ENCODE measurements around the gene RIMKLB. TPM values are rescaled to one million over a fixed set of nuclear protein-coding genes. Genes with fewer than 3 reads are reported as not detected.

Gene RIMKLB
- total and polyA plus RNA-seq, 2 of the 8 experiments (the other 6 are each of a cell fraction or from before 2014, with no cell fraction given) = 37.8 to 78.2 TPM

GRCh38 chr12:8665759-8666158, 32.0 kb upstream of the RIMKLB start:
- no peak overlapping the region for H3K18ac ChIP-seq (ENCODE audit: extremely low read depth, low read length)
- no peaks in the 10 kb centered on the region for H3K23me2 ChIP-seq (ENCODE audit: low read depth, low read length)
- no peak overlapping the region for H2BK12ac ChIP-seq (ENCODE audit: low read depth, low read length)
- H3K14ac ChIP-seq (ENCODE audit: insufficient read length) = no peak overlapping the region
- H3K4me1 ChIP-seq (replicated peaks in 1 of 4; ENCODE audit: control insufficient read depth in 3 of 4, insufficient read depth in 4 of 4, low read length in 3 of 4) = no peaks in the 10 kb centered on the region; a peak in 1 of 7 replicates
- no peak for TF ChIP-seq TBP (IDR thresholded peaks at IDR 0.05; ENCODE audit: low read depth, low read length)
- TF ChIP-seq ASH2L (IDR thresholded peaks at IDR 0.05; ENCODE audit: low read length) = no peak
- TF ChIP-seq CBX5 (IDR thresholded peaks at IDR 0.05; ENCODE audit: low read depth, low read length) = no peak
- no peak for TF ChIP-seq SAP30 (IDR thresholded peaks at IDR 0.05; ENCODE audit: insufficient read depth, insufficient replicate concordance, low read length)
- no peak for TF ChIP-seq RNF2 (IDR thresholded peaks at IDR 0.05; ENCODE audit: borderline replicate concordance, low read depth, low read length, missing control alignments, poor library complexity, severe bottlenecking)
- TF ChIP-seq SIX5 (IDR thresholded peaks at IDR 0.05; ENCODE audit: low read depth, low read length) = no peak
- no peak for TF ChIP-seq BCL11A (IDR thresholded peaks at IDR 0.05; ENCODE audit: low read depth in 2 of 2, low read length in 2 of 2)
- no peak for TF ChIP-seq NRF1 (IDR thresholded peaks at IDR 0.05; ENCODE audit: low read depth, low read length)
- no peak for FAIRE-seq
- H3K4me3 ChIP-seq (ENCODE audit: extremely low read depth in 1 of 4, insufficient read depth in 2 of 4, low read depth in 3 of 4, low read length in 4 of 4) = no peak overlapping the region
- H3K79me2 ChIP-seq (ENCODE audit: control insufficient read depth in 1 of 2, insufficient read depth in 2 of 2, low read length in 2 of 2) = no peaks in the 10 kb centered on the region
- H3K9me3 ChIP-seq (ENCODE audit: insufficient read depth in 2 of 2, low read depth in 1 of 2, low read length in 1 of 2) = peaks cover 0 to 5% of the 10 kb centered on the region in 2 experiments; a peak in 1 of 4 replicates
- H4K8ac ChIP-seq (ENCODE audit: extremely low read depth, insufficient read depth, low read length) = no peak overlapping the region
- H2AK5ac ChIP-seq (ENCODE audit: low read depth, low read length) = no peak overlapping the region
- no peak overlapping the region; the same call in 1 of the 2 replicates for H2BK15ac ChIP-seq (ENCODE audit: low read length)
- H2BK120ac ChIP-seq (replicated peaks; ENCODE audit: low read depth, low read length) = no peak overlapping the region
- H4K91ac ChIP-seq (replicated peaks; ENCODE audit: insufficient read length, low read length) = no peak overlapping the region
- no peak overlapping the region for H3K27ac ChIP-seq (ENCODE audit: low read depth, low read length)
- no peaks in the 10 kb centered on the region for H3K36me3 ChIP-seq (ENCODE audit: control insufficient read depth in 2 of 4, insufficient read depth in 4 of 4, low read length in 3 of 4)
- POLR2A ChIA-PET (ENCODE audit: partially characterized antibody) = interaction anchor here (0.9 kb wide), 1 partner anchor 12 kb away, joined by 3 read pairs; no protein-coding TSS in a partner anchor
- no peak overlapping the region for H3K56ac ChIP-seq (replicated peaks; ENCODE audit: insufficient read length, low read depth, low read length)
- H3K27me3 ChIP-seq (replicated peaks in 1 of 4; ENCODE audit: control insufficient read depth in 3 of 4, extremely low read depth in 1 of 4, insufficient read depth in 3 of 4, low read length in 3 of 4) = no peaks in the 10 kb centered on the region
- H3K79me1 ChIP-seq (ENCODE audit: low read depth, low read length) = no peaks in the 10 kb centered on the region
- H3K23ac ChIP-seq (ENCODE audit: insufficient read length) = no peak overlapping the region
- no peak overlapping the region for H4K5ac ChIP-seq (ENCODE audit: insufficient read length, low read depth, low read length)
- no peak for DNase-seq (ENCODE audit: low read depth in 1 of 2, low spot score in 2 of 2)
- no peaks in the 10 kb centered on the region for H4K20me1 ChIP-seq (replicated peaks in 1 of 2; ENCODE audit: control insufficient read depth in 1 of 2, insufficient read depth in 2 of 2, low read length in 2 of 2)
- no peak overlapping the region for H3K9ac ChIP-seq (replicated peaks in 1 of 4; ENCODE audit: extremely low read depth in 1 of 4, low read depth in 3 of 4, low read length in 3 of 4)
- 85% methylated on average over 4 of the region's 4 CpGs; no CpG with 5 or more reads in 1 of the 2 experiments for WGBS, 2 experiments (ENCODE audit: extremely low coverage in 1 of 2, insufficient coverage in 1 of 2, insufficient read length in 1 of 2, insufficient replicate concordance in 2 of 2, low coverage in 1 of 2, low lambda C conversion rate in 2 of 2, missing lambda C conversion rate in 1 of 2)
- no peak overlapping the region for H3K4ac ChIP-seq (replicated peaks; ENCODE audit: insufficient read length, low read depth, low read length)
- no peak overlapping the region for H2AFZ ChIP-seq (ENCODE audit: low read length)
- H3K4me2 ChIP-seq (ENCODE audit: insufficient read depth in 1 of 2, low read depth in 2 of 2, low read length in 2 of 2) = no peak overlapping the region
- H2BK5ac ChIP-seq (ENCODE audit: low read depth, low read length) = no peak overlapping the region
- CTCF ChIA-PET (ENCODE audit: partially characterized antibody) = interaction anchor here (0.5 to 1.3 kb wide), 5 partner anchors 11 to 358 kb away, joined by 3 to 5 read pairs (median 3); no protein-coding TSS in a partner anchor
- H2BK20ac ChIP-seq (ENCODE audit: low read length) = no peak overlapping the region

All from H1 (cell line).